Measurements from ENCODE around the gene PACSIN2.

DNA sequence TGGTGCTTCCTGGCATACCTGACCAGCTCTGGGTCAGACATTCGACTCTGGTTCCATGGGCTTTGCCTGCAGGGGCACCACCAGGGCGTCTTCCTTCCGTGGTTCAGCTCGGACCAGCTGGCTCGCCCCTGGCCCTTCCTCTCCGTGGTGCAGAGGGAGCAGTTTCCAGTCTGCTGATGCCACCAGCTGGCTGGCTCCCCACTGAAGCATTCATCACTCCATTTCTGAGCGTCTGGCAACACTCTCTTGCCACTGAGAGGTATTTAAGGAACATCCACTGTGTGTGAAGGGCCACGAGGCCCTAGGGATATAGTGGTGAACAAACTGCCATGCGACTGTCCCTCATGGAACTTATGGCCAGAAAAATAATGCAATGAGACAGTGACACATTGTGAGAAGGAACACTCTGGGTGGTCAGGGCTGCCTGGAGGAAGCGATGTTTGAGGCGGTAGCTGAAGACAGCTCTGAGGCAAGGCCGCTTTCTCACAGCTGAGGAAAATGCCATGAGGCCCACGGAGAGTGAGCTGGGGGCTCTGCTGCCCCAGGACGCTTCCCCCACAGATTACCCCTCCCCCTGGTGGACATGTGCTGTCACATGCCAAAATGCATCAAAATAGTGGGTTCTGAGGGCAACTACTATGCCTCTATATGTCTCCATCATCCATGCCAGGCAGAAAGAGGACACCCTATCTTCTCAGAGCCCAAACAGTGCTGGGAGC lies 113.0 kb downstream of the PACSIN2 start:
- TF ChIP-seq ELF4 (CRISPR knock-in tag; IDR thresholded peaks at IDR 0.05; ENCODE audit: low read depth) (no peak), MYBL2 (CRISPR knock-in tag; IDR thresholded peaks at IDR 0.05) (no peak), RORB (CRISPR knock-in tag; IDR thresholded peaks at IDR 0.05) (no peak), ETV6 (CRISPR knock-in tag; IDR thresholded peaks at IDR 0.05) (no peak), NFYB (CRISPR knock-in tag; conservative IDR thresholded peaks at IDR 0.05; ENCODE audit: low read depth) (no peak), RELA (CRISPR knock-in tag; IDR thresholded peaks at IDR 0.05; ENCODE audit: borderline replicate concordance) (no peak), NFATC4 (CRISPR knock-in tag; IDR thresholded peaks at IDR 0.05) (no peak), HMGA2 (CRISPR knock-in tag; IDR thresholded peaks at IDR 0.05) (no peak)
- TF ChIP-seq, protein P1, sequence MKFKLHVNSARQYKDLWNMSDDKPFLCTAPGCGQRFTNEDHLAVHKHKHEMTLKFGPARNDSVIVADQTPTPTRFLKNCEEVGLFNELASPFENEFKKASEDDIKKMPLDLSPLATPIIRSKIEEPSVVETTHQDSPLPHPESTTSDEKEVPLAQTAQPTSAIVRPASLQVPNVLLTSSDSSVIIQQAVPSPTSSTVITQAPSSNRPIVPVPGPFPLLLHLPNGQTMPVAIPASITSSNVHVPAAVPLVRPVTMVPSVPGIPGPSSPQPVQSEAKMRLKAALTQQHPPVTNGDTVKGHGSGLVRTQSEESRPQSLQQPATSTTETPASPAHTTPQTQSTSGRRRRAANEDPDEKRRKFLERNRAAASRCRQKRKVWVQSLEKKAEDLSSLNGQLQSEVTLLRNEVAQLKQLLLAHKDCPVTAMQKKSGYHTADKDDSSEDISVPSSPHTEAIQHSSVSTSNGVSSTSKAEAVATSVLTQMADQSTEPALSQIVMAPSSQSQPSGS (CRISPR knock-in tag; IDR thresholded peaks at IDR 0.05; ENCODE audit: borderline replicate concordance, low read depth): no peak
- TF ChIP-seq, protein P2, sequence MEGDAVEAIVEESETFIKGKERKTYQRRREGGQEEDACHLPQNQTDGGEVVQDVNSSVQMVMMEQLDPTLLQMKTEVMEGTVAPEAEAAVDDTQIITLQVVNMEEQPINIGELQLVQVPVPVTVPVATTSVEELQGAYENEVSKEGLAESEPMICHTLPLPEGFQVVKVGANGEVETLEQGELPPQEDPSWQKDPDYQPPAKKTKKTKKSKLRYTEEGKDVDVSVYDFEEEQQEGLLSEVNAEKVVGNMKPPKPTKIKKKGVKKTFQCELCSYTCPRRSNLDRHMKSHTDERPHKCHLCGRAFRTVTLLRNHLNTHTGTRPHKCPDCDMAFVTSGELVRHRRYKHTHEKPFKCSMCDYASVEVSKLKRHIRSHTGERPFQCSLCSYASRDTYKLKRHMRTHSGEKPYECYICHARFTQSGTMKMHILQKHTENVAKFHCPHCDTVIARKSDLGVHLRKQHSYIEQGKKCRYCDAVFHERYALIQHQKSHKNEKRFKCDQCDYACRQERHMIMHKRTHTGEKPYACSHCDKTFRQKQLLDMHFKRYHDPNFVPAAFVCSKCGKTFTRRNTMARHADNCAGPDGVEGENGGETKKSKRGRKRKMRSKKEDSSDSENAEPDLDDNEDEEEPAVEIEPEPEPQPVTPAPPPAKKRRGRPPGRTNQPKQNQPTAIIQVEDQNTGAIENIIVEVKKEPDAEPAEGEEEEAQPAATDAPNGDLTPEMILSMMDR (IDR thresholded peaks at IDR 0.05): 0 out of 2 replicates have a peak, but pooled peaks have one; percentile 7
- TF ChIP-seq, protein P3, sequence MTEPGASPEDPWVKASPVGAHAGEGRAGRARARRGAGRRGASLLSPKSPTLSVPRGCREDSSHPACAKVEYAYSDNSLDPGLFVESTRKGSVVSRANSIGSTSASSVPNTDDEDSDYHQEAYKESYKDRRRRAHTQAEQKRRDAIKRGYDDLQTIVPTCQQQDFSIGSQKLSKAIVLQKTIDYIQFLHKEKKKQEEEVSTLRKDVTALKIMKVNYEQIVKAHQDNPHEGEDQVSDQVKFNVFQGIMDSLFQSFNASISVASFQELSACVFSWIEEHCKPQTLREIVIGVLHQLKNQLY (CRISPR knock-in tag; IDR thresholded peaks at IDR 0.05): no peak
- TF ChIP-seq, protein P4, sequence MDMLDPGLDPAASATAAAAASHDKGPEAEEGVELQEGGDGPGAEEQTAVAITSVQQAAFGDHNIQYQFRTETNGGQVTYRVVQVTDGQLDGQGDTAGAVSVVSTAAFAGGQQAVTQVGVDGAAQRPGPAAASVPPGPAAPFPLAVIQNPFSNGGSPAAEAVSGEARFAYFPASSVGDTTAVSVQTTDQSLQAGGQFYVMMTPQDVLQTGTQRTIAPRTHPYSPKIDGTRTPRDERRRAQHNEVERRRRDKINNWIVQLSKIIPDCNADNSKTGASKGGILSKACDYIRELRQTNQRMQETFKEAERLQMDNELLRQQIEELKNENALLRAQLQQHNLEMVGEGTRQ (CRISPR knock-in tag; IDR thresholded peaks at IDR 0.05): no peak
- TF ChIP-seq, protein P5, sequence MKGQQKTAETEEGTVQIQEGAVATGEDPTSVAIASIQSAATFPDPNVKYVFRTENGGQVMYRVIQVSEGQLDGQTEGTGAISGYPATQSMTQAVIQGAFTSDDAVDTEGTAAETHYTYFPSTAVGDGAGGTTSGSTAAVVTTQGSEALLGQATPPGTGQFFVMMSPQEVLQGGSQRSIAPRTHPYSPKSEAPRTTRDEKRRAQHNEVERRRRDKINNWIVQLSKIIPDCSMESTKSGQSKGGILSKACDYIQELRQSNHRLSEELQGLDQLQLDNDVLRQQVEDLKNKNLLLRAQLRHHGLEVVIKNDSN (CRISPR knock-in tag; IDR thresholded peaks at IDR 0.05): no peak
